Neutrophil (primary cell): Measurements from ENCODE around the gene CCDC13.

Experiments
- H3K27ac ChIP-seq: fragments of 200-600 bp; sonication (generic); 2 replicates; pipeline ENCODE4 v1.5.1; 2016; ENCODE audit warnings: mild to moderate bottlenecking, moderate library complexity
- H3K27me3 ChIP-seq: fragments of 200-600 bp; sonication (generic); 2 replicates; pipeline ENCODE4 v1.6.0; 2016; ENCODE audit warnings: mild to moderate bottlenecking
- H3K36me3 ChIP-seq: fragments of 200-600 bp; sonication (generic); 2 replicates; pipeline ENCODE4 v1.5.1; 2017
- H3K4me1 ChIP-seq, 2 experiments: fragments of 200-600 bp in 1 of 2; sonication (generic) in 1 of 2; 1 replicate in 1 of 2; 2 replicates in 1 of 2; pipeline versions ENCODE4 v1.5.1 to v1.6.1; 2013 to 2016; ENCODE audit warnings: low read depth in 1 of 2, low read length in 1 of 2, mild to moderate bottlenecking in 1 of 2, moderate library complexity in 1 of 2; ENCODE audit not compliant: control insufficient read depth in 1 of 2, insufficient read depth in 1 of 2
- H3K4me3 ChIP-seq, 2 experiments: fragments of 200-600 bp in 1 of 2; sonication (generic) in 1 of 2; 1 replicate in 1 of 2; 2 replicates in 1 of 2; pipeline ENCODE4 v1.5.1; 2013 to 2016; ENCODE audit warnings: low read depth in 1 of 2, low read length in 1 of 2, mild to moderate bottlenecking in 1 of 2, moderate library complexity in 1 of 2
- H3K9me3 ChIP-seq: fragments of 200-600 bp; sonication (generic); 2 replicates; pipeline ENCODE4 v1.5.1; 2016
- CTCF ChIP-seq: fragments of 200-600 bp; sonication (generic); IDR thresholded peaks from 2 replicates; pipeline ENCODE4 v1.5.1; 2016; ENCODE audit warnings: antibody characterized with exemption

CCDC13 gene

GRCh38 chr3:42795621-42796181 lies 22.6 kb upstream of the CCDC13 start:
- no peak overlapping the region for H3K4me3 ChIP-seq
- no peaks in the 10 kb centered on the region for H3K9me3 ChIP-seq
- peaks cover 20% of the 10 kb centered on the region for H3K36me3 ChIP-seq
- H3K4me1 ChIP-seq, result no peaks in the 10 kb centered on the region
- no peak for TF ChIP-seq CTCF
- no peak overlapping the region for H3K27ac ChIP-seq
- H3K27me3 ChIP-seq, result no peaks in the 10 kb centered on the region

GRCh38 chr3:42790714-42791229 lies 17.7 kb upstream of the CCDC13 start:
- Histone ChIP-seq H3K27me3 (no peaks in the 10 kb centered on the region), H3K9me3 (no peaks in the 10 kb centered on the region), H3K27ac (no peak overlapping the region), H3K4me3 (no peak overlapping the region), H3K36me3 (peaks cover 20% of the 10 kb centered on the region), H3K4me1 (no peaks in the 10 kb centered on the region)
- TF ChIP-seq CTCF, result no peak

DNA sequence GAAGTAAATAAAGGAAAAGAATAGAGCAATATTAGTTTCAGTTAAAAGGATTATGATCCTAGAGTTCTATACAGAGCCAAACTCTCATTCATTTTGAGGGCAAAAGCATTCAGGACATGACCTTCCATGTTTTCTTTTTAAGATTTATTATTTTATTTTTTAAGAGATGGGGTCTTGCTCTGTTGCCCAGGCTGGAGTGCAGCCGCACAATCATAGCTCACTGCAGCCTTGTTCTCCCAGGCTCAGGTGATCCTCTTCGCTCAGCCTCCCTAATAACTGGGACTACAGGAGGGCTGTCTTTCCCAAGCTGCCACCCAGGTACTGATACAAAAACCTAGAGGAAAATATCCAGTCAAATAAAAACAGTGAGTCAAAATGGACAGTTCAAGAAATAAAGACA lies 13.6 kb upstream of the CCDC13 start:
- Histone ChIP-seq H3K36me3 (peaks cover 14% of the 10 kb centered on the region), H3K4me3 (no peak overlapping the region), H3K4me1 (no peaks in the 10 kb centered on the region), H3K9me3 (no peaks in the 10 kb centered on the region), H3K27me3 (no peaks in the 10 kb centered on the region), H3K27ac (no peak overlapping the region)
- TF ChIP-seq CTCF, result no peak

GRCh38 chr3:42786212-42786611 lies 13.2 kb upstream of the CCDC13 start:
- Histone ChIP-seq H3K27me3 (no peaks in the 10 kb centered on the region), H3K36me3 (peaks cover 10% of the 10 kb centered on the region), H3K9me3 (no peaks in the 10 kb centered on the region), H3K4me3 (no peak overlapping the region), H3K27ac (no peak overlapping the region), H3K4me1 (no peaks in the 10 kb centered on the region)
- TF ChIP-seq CTCF, result no peak

- no peak overlapping the region for H3K4me3 ChIP-seq
- H3K9me3 ChIP-seq, result no peaks in the 10 kb centered on the region
- no peaks in the 10 kb centered on the region for H3K4me1 ChIP-seq
- H3K27ac ChIP-seq, result no peak overlapping the region
- TF ChIP-seq CTCF, result peak; percentile 87
- H3K36me3 ChIP-seq, result peaks cover 9% of the 10 kb centered on the region
- no peaks in the 10 kb centered on the region for H3K27me3 ChIP-seq
These were observed 8.0 kb upstream of the CCDC13 start for GRCh38 chr3:42780892-42781700.
